Measurements from ENCODE around the gene DDAH1. TPM values are rescaled to one million over a fixed set of nuclear protein-coding genes. Genes with fewer than 3 reads are reported as not detected.

Gene DDAH1
- total and polyA plus RNA-seq, 2 experiments from 2014 or later = 29.4 to 41.7 TPM

GRCh38 chr1:85330711-85331290 is 134.2 kb downstream of the DDAH1 start (continued):
- no peak for TF ChIP-seq ZNF462 (CRISPR knock-in tag; IDR thresholded peaks at IDR 0.05)
- TF ChIP-seq ZNF114 (CRISPR knock-in tag; IDR thresholded peaks at IDR 0.05) = no peak
- no peak for TF ChIP-seq POLR2AphosphoS5 (IDR thresholded peaks at IDR 0.05; ENCODE audit: low read depth)
- TF ChIP-seq CREB1 (CRISPR knock-in tag; IDR thresholded peaks at IDR 0.05; ENCODE audit: low read depth) = no peak
- no peak for TF ChIP-seq JUNB (IDR thresholded peaks at IDR 0.05; ENCODE audit: unreplicated experiment)
- TF ChIP-seq REST (IDR thresholded peaks at IDR 0.05; ENCODE audit: unreplicated experiment) = no peak
- TF ChIP-seq EZH2 (IDR thresholded peaks at IDR 0.05; ENCODE audit: low read depth, unreplicated experiment) = no peak
- no peak for TF ChIP-seq NANOG (IDR thresholded peaks at IDR 0.05; ENCODE audit: borderline replicate concordance)
- no peak for TF ChIP-seq STAT1 (IDR thresholded peaks at IDR 0.05; ENCODE audit: unreplicated experiment)
- no peak for TF ChIP-seq EZH2phosphoT487 (IDR thresholded peaks at IDR 0.05; ENCODE audit: unreplicated experiment)
- no peak for TF ChIP-seq ETS1 (IDR thresholded peaks at IDR 0.05)
- no peak for TF ChIP-seq ZNF331 (CRISPR knock-in tag; IDR thresholded peaks at IDR 0.05; ENCODE audit: low read depth)

Data from GM23338 (cell line).